HUES64 (cell line): Measurements from ENCODE around the gene SMG7.

Experiments used
- H3K27ac ChIP-seq: 2 replicates; pipeline ENCODE4 v1.7.0; 2013; ENCODE audit warnings: low read depth, low read length, inconsistent platforms
- H3K27me3 ChIP-seq: 2 replicates; pipeline ENCODE4 v1.6.1; 2013; ENCODE audit warnings: mild to moderate bottlenecking, low read length; ENCODE audit not compliant: insufficient read depth
- H3K36me3 ChIP-seq: 2 replicates; pipeline ENCODE4 v1.6.1; 2013; ENCODE audit warnings: mild to moderate bottlenecking, low read length; ENCODE audit not compliant: insufficient read depth
- H3K4me1 ChIP-seq: 2 replicates; pipeline ENCODE4 v1.6.1; 2013; ENCODE audit warnings: mild to moderate bottlenecking, low read length, moderate library complexity; ENCODE audit not compliant: insufficient read depth
- H3K4me3 ChIP-seq: 2 replicates; pipeline ENCODE4 v1.5.1; 2013; ENCODE audit warnings: mild to moderate bottlenecking, low read length, moderate library complexity
- H3K9ac ChIP-seq: 2 replicates; pipeline ENCODE4 v1.6.1; 2013; ENCODE audit warnings: mild to moderate bottlenecking, low read depth, low read length
- H3K9me3 ChIP-seq: 2 replicates; pipeline ENCODE4 v1.6.1; 2013; ENCODE audit warnings: low read depth, low read length; ENCODE audit not compliant: insufficient read depth
- WGBS: fragments of 150-250, 120-280 bp; methylation state at CpG from one replicate; pipeline ENCODE4 v1.1.7; 2013; ENCODE audit warnings: missing lambda C conversion rate; 5-methylcytosine and 5-hydroxymethylcytosine counted together

The SMG7 gene

DNA sequence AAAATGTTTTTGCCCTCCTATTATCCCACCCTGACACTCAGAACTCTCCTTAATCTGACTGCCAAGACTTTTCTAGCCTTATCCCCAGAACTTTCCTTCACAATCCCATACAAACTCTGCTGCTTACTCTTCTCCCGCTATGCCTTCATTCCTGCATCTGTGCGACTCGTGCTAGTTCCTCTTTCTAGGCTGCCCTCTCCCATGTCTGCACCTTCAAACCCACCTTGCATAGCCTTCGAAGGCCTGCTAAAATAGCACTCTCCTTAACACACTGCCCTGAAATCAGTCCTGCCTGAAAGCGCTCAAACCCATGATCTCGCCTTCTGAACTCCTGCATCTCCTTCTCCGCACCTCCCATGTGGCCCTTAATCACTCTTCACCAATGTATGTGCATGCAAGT, 120.4 kb downstream of the SMG7 start:
- Histone ChIP-seq H3K4me3 (no peak overlapping the region), H3K27me3 (no peaks in the 10 kb centered on the region), H3K9me3 (no peaks in the 10 kb centered on the region), H3K9ac (no peak overlapping the region), H3K27ac (no peak overlapping the region), H3K36me3 (no peaks in the 10 kb centered on the region), H3K4me1 (peaks cover 5% of the 10 kb centered on the region)
- WGBS = 90% methylated on average over 7 of the region's 7 CpGs

DNA sequence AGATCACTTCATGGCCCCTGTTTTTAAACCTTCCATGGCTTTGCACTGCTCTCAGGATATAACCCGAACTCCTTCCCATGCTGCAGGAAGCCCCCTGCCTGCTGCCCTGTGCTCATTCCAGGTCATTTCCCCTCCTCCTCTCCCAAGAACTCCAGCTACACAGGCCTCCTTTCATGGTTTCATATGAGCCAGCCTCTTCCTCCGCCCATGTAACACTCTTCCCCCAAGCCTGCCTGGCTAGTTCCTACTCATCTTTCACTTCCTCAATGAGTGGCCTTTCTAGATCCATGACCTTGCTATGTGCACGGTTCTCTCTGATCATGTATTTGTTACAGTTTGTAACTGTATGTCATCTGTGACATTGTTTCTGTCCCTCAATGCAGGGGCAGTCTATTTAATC, 121.1 kb downstream of the SMG7 start:
- Histone ChIP-seq H3K27me3 (no peaks in the 10 kb centered on the region), H3K36me3 (no peaks in the 10 kb centered on the region), H3K4me1 (peaks cover 5% of the 10 kb centered on the region), H3K9ac (no peak overlapping the region), H3K9me3 (no peaks in the 10 kb centered on the region), H3K4me3 (no peak overlapping the region), H3K27ac (no peak overlapping the region)
- WGBS = 83% methylated on average over 3 of the region's 3 CpGs

DNA sequence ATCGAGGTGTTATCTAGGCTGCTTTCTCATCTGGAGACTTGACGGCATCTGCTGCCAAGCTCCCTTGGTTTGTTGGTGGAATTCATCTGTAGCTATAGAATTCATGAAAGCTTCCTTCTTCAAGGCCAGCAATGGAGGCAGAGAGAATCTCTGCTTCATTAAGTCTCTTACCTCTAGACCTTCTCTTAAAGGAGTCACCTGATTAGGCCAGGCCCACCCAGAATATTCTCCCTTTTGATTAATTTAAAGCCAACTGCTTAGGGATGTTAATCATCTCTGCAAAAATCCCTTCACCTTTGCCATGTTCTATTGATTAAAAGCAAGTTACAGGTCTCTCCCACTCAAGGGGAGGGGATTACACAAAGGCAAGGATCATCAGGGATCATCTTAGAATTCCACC, 123.2 kb downstream of the SMG7 start:
- H3K4me1 ChIP-seq = no peaks in the 10 kb centered on the region; the same call in 1 of the 2 replicates

DNA sequence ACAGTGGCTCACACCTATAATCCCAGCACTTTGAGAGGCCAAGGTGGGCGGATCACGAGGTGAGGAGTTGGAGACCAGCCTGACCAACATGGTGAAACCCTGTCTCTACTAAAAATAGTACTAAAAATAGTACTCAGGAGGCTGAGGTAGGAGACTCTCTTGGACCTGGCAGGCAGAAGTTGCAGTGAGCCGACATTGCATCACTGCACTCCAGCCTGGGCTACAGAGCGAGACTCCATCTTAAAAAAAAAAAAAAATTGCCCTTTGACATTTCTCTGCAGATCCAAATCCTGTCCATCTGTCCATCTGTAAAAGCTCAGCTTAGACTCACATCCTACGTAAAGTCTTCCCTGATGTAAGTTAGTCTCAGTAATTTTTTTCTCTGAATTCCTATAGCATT, 124.2 kb downstream of the SMG7 start:
- 96% methylated on average over 5 of the region's 5 CpGs for WGBS

More for the DNA sequence above, 123.2 kb downstream of the SMG7 start:
- Histone ChIP-seq H3K27me3 (no peaks in the 10 kb centered on the region), H3K9ac (no peak overlapping the region), H3K4me3 (no peak overlapping the region), H3K36me3 (no peaks in the 10 kb centered on the region), H3K27ac (no peak overlapping the region), H3K9me3 (no peaks in the 10 kb centered on the region)
- WGBS = 95% methylated on average over 2 of the region's 2 CpGs

DNA sequence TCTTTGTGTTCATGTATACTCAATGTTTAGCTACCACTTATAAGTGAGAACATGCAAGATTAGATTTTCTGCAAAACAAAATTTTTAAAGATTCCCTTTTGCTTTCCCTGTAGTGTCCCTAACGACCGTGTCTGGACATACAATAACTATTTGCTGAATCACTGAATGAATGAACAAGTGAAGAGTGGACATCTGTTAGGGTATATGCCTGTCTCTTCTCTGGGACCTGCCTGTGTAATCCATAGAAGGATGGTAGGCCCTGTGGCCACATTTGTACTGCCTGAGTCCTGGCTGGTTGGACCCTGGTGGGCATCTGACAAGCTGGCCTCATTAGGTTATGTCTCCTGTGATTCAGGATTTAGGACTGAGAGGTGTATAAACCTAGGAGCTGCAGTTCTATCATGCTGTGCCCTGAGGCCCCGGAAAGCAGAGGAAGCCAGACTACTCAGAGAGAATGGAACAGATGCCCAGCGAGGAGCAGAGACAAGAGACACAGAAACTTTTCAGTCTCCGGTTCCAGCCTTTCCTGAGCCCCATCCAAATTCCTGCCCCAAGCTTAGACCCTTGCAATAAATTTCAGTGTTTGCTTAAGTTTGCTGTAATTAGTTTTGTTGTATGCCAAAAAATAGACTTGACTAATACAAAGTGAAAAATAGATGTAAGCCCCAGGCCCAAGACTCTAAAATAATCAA, 125.5 kb downstream of the SMG7 start:
- Histone ChIP-seq H3K36me3 (no peaks in the 10 kb centered on the region), H3K4me1 (no peaks in the 10 kb centered on the region; the same call in 1 of the 2 replicates), H3K27me3 (no peaks in the 10 kb centered on the region), H3K9ac (no peak overlapping the region), H3K4me3 (no peak overlapping the region), H3K27ac (no peak overlapping the region), H3K9me3 (no peaks in the 10 kb centered on the region)
- WGBS = 89% methylated on average over 5 of the region's 5 CpGs

More for the DNA sequence above, 124.2 kb downstream of the SMG7 start:
- Histone ChIP-seq H3K4me3 (no peak overlapping the region), H3K27me3 (no peaks in the 10 kb centered on the region), H3K9ac (no peak overlapping the region), H3K36me3 (no peaks in the 10 kb centered on the region), H3K9me3 (no peaks in the 10 kb centered on the region), H3K27ac (no peak overlapping the region), H3K4me1 (no peaks in the 10 kb centered on the region; the same call in 1 of the 2 replicates)

DNA sequence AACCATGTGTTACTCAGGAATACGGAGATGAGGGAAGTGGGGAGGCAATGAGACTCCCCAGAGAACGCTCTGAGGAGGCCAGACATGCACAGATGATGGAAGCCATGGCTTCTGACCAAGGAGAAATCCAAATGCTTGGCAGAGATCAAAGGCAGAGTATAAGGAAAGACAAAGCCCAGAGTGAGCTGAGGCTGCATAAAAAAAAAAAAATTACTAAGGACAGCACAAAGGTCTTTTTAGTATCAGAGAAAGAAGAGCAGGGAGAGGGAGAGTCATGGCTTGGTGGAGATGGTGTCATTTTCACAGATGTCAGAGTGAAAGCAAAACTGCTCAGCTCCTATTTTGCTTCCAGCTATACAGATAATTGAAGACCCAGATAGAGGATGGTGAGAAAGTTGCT, 126.1 kb downstream of the SMG7 start:
- WGBS = 84% methylated on average over 2 of the region's 2 CpGs
- no peaks in the 10 kb centered on the region for H3K27me3 ChIP-seq
- H3K9ac ChIP-seq = no peak overlapping the region
- H3K36me3 ChIP-seq = no peaks in the 10 kb centered on the region
- H3K4me3 ChIP-seq = no peak overlapping the region
- no peaks in the 10 kb centered on the region for H3K4me1 ChIP-seq
- H3K27ac ChIP-seq = no peak overlapping the region
- H3K9me3 ChIP-seq = no peaks in the 10 kb centered on the region

DNA sequence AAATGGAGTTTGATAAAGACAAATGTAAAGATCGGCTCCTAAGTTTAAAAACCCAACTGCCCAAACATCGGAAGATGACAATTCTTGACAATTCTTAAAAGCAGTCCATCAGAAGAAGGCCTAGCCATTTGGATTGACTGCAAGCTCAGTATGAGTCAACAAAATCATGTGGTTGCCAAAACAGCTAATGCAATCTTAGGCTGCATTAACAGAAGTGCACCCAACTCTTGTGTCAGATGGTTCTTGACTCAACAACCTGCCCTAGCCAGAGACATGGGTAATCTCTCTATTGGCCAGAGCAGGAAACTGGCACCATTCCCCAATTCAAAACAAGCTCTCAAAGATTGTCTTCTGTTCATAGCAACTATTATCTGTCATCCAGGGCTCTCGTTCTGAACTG, 127.8 kb downstream of the SMG7 start:
- no peaks in the 10 kb centered on the region for H3K9me3 ChIP-seq
- H3K36me3 ChIP-seq = no peaks in the 10 kb centered on the region
- no peak overlapping the region for H3K27ac ChIP-seq
- no peak overlapping the region for H3K4me3 ChIP-seq
- H3K27me3 ChIP-seq = no peaks in the 10 kb centered on the region
- WGBS = 89% methylated on average over 3 of the region's 3 CpGs
- H3K9ac ChIP-seq = no peak overlapping the region
- H3K4me1 ChIP-seq = no peaks in the 10 kb centered on the region

DNA sequence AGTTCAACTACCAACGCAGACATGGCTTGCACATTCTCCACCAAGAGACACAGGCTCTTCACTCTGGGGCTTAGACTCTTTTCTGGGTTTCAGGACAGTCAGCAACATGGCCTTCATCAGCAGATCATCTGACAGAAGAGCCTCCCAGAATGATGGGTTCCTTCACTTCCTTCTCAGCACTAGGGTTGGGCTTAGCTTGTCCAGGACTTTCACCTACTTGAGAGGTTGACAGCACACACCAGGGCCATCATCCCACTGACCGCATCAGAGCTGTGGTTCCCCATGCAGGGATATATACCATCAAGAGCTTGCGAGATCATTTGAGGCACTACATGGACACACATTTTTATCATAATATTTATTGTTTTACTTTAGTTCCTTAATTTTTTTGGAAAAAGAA, 128.3 kb downstream of the SMG7 start:
- Histone ChIP-seq H3K27ac (no peak overlapping the region), H3K4me1 (no peaks in the 10 kb centered on the region), H3K9me3 (no peaks in the 10 kb centered on the region), H3K9ac (no peak overlapping the region), H3K27me3 (no peaks in the 10 kb centered on the region), H3K36me3 (no peaks in the 10 kb centered on the region), H3K4me3 (no peak overlapping the region)
- WGBS = 93% methylated on average over 2 of the region's 3 CpGs

DNA sequence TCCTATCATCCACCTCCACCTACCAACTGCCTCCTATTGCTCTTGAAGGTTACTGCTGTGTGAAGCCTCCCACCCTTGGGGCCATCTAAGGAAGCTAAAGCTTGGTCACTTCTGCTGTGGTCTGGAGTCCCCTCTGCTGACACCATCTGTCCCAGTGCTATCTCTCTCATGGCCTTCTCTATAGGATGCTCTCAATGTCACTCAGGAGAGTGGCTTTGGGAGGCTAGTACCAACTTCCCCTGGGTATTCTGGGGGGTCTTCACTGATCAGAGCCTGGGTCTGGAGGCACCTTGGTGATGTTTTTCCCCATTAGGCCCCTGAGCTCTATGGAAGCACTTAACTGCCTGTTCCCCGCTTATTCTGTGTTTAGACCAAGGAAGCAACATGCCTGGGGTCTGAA, 130.2 kb downstream of the SMG7 start:
- Histone ChIP-seq H3K27me3 (no peaks in the 10 kb centered on the region), H3K27ac (no peak overlapping the region)

More for the DNA sequence above, 130.2 kb downstream of the SMG7 start:
- WGBS = 93% methylated on average over 1 of the region's 1 CpG
- Histone ChIP-seq H3K36me3 (no peaks in the 10 kb centered on the region), H3K9ac (no peak overlapping the region), H3K9me3 (no peaks in the 10 kb centered on the region), H3K4me1 (no peaks in the 10 kb centered on the region), H3K4me3 (no peak overlapping the region)
